ENCODE results near the gene TBC1D9. TPM values are rescaled to one million over a fixed set of nuclear protein-coding genes. Genes with fewer than 3 reads are reported as not detected.
"Not testable (repeated sequence)": the region's sequence is repeated elsewhere in the genome, so short reads cannot be mapped to it uniquely, and the experiment has no call there.

The TBC1D9 gene
- 2.6 TPM for polyA plus RNA-seq (2013, experiment 1 of 2)
- polyA plus RNA-seq (2013, experiment 2 of 2), result 3.7 TPM

- peak within 1 kb of the TSS; percentile 64 for H3K4me3 ChIP-seq (ENCODE audit: low read length)
- H3K36me3 ChIP-seq (ENCODE audit: insufficient read depth, low read length), result no peaks in the 10 kb centered on the region
- peaks cover 88% of the 10 kb centered on the region for H3K27me3 ChIP-seq (ENCODE audit: insufficient read depth, low read length)
- peak within 1 kb of the TSS; percentile 55 for H3K9ac ChIP-seq (ENCODE audit: low read depth, low read length)
- under 1% methylated on average over 73 of the region's 73 CpGs for WGBS
- H3K27ac ChIP-seq (ENCODE audit: low read depth, low read length), result peak within 1 kb of the TSS; percentile 44; the same call in 1 of the 2 replicates
- H3K9me3 ChIP-seq (ENCODE audit: insufficient read depth, low read depth, low read length), result no peaks in the 10 kb centered on the region
- H3K4me1 ChIP-seq (ENCODE audit: insufficient read depth, low read length), result peaks cover 9% of the 10 kb centered on the region; the same call in 1 of the 2 replicates
Observed at GRCh38 chr4:140756319-140757231, at the start of gene TBC1D9. TSS of gene TBC1D9 (minus strand) at chr4:140756385. CDS start at chr4:140756045, 340 bp downstream.

DNA sequence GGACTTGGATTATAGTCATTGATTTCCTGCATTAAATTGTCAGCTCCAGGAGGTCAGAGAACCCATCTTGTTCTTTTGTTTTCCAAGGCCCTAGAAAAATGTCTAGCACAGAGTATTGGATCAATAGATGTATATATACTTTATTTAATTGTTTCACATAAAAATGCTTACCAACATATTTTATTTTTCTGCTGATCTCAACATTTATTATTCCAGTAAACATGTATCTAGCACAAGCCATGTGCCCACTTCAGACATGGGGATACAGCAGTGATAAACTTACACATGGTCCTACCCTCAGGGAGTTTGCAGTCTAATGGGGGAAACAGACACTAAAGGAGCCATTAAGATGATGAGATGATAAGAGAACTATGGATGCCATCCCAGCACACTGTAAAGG is 49.1 kb upstream of the TBC1D9 start:
- H3K27ac ChIP-seq (ENCODE audit: low read depth, low read length), result no peak overlapping the region
- no peak overlapping the region for H3K4me3 ChIP-seq (ENCODE audit: low read length)
- H3K36me3 ChIP-seq (ENCODE audit: insufficient read depth, low read length), result no peaks in the 10 kb centered on the region
- no peak overlapping the region for H3K9ac ChIP-seq (ENCODE audit: low read depth, low read length)
- no peaks in the 10 kb centered on the region for H3K4me1 ChIP-seq (ENCODE audit: insufficient read depth, low read length)
- H3K27me3 ChIP-seq (ENCODE audit: insufficient read depth, low read length), result no peaks in the 10 kb centered on the region
- H3K9me3 ChIP-seq (ENCODE audit: insufficient read depth, low read depth, low read length), result no peaks in the 10 kb centered on the region

DNA sequence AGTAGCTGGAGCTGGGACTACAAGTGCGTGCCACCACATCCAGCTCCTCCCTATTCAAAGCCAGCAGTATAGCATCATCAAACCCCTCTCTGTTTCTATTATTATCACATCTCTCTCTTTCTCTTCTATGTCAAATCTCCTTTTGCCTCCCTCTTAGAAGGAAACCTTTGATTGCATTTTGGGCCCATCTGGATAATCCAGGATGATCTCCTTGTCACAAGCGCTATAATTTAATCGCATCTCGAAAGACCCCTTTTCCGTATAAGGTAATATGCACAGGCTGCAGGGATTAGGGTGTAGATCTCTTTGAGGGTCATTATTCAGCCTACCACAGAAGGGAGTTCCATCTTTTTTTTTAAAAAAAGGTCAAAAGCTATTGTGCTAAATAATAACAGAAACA is 46.4 kb upstream of the TBC1D9 start:
- Histone ChIP-seq H3K27ac (ENCODE audit: low read depth, low read length) (no peak overlapping the region), H3K9me3 (ENCODE audit: insufficient read depth, low read depth, low read length) (no peaks in the 10 kb centered on the region), H3K36me3 (ENCODE audit: insufficient read depth, low read length) (no peaks in the 10 kb centered on the region), H3K4me3 (ENCODE audit: low read length) (no peak overlapping the region), H3K4me1 (ENCODE audit: insufficient read depth, low read length) (no peaks in the 10 kb centered on the region), H3K9ac (ENCODE audit: low read depth, low read length) (no peak overlapping the region), H3K27me3 (ENCODE audit: insufficient read depth, low read length) (no peaks in the 10 kb centered on the region)
- 98% methylated on average over 5 of the region's 5 CpGs for WGBS

DNA sequence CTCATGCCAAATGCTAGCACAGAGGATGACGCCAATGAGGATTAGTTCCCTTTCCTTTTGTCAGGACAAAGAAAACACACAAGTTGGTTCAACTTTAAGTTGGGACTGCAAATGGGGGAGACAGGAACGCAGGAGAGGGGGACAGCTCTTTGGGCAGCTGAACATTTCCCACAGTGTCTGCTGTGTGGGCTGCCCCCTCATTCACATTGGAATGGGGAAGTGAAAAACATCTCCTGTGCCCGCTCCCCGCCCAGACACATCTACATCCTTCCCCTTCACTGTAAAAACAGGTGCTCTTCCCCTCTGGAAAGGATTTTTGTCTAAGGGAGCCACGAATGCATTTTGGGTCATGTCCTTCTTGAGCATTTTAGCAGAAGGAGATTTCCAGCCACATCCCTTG is 44.5 kb upstream of the TBC1D9 start:
- Histone ChIP-seq H3K4me1 (ENCODE audit: insufficient read depth, low read length) (no peaks in the 10 kb centered on the region), H3K36me3 (ENCODE audit: insufficient read depth, low read length) (no peaks in the 10 kb centered on the region), H3K9me3 (ENCODE audit: insufficient read depth, low read depth, low read length) (no peaks in the 10 kb centered on the region), H3K27me3 (ENCODE audit: insufficient read depth, low read length) (no peaks in the 10 kb centered on the region), H3K27ac (ENCODE audit: low read depth, low read length) (no peak overlapping the region), H3K9ac (ENCODE audit: low read depth, low read length) (no peak overlapping the region), H3K4me3 (ENCODE audit: low read length) (no peak overlapping the region)
- 83% methylated on average over 5 of the region's 5 CpGs for WGBS

GRCh38 chr4:140799686-140800225 is 43.6 kb upstream of the TBC1D9 start:
- Histone ChIP-seq H3K4me3 (ENCODE audit: low read length) (no peak overlapping the region), H3K27ac (ENCODE audit: low read depth, low read length) (no peak overlapping the region), H3K36me3 (ENCODE audit: insufficient read depth, low read length) (no peaks in the 10 kb centered on the region), H3K9ac (ENCODE audit: low read depth, low read length) (no peak overlapping the region), H3K9me3 (ENCODE audit: insufficient read depth, low read depth, low read length) (no peaks in the 10 kb centered on the region), H3K27me3 (ENCODE audit: insufficient read depth, low read length) (no peaks in the 10 kb centered on the region), H3K4me1 (ENCODE audit: insufficient read depth, low read length) (no peaks in the 10 kb centered on the region)
- 77% methylated on average over 5 of the region's 5 CpGs for WGBS

DNA sequence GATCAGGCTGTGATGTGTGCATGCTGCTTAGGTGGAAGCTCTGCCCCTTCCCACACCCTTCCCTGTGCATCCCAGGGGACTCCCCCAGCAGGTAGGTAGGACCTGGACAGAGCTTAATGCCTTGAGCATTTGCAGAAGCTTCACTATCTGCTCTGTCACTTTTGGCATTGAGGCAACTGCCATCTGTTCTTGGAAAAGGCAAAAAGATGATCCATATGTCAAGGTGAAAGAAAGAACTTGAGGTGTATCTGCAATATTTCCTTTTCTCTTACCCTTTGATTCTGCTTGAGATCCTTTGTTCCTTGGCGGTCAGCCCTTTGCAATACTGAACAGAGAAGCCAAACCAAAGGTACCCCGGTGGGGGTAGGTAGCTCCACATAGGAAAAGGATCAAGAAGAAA is 37.1 kb upstream of the TBC1D9 start:
- Histone ChIP-seq H3K9me3 (ENCODE audit: insufficient read depth, low read depth, low read length) (peaks cover 8% of the 10 kb centered on the region), H3K27me3 (ENCODE audit: insufficient read depth, low read length) (no peaks in the 10 kb centered on the region), H3K27ac (ENCODE audit: low read depth, low read length) (no peak overlapping the region), H3K9ac (ENCODE audit: low read depth, low read length) (no peak overlapping the region), H3K4me3 (ENCODE audit: low read length) (no peak overlapping the region), H3K4me1 (ENCODE audit: insufficient read depth, low read length) (0 out of 2 replicates have a peak, but pooled peaks cover 6% of the 10 kb centered on the region), H3K36me3 (ENCODE audit: insufficient read depth, low read length) (no peaks in the 10 kb centered on the region)
- WGBS, result 75% methylated on average over 2 of the region's 2 CpGs

DNA sequence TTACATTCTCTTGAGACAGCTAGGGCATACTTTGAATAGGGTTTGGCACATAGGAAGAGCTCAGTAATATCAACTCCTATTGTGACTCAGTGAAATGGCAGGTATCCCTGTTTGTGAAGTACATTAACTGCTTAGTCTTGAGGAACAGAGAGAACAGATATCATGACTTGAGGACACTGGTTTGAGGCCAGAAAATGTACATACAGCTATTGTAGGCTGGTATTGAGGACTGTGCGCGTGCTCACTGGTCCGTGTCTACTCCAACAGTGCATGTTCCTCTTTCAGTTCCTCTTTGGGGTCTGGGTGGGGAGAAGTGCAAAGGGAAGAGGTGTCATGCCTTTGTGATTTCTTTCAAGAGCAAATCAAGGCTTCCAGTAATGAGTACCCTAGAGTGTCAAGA is 34.6 kb upstream of the TBC1D9 start:
- Histone ChIP-seq H3K36me3 (ENCODE audit: insufficient read depth, low read length) (no peaks in the 10 kb centered on the region), H3K9me3 (ENCODE audit: insufficient read depth, low read depth, low read length) (peaks cover 9% of the 10 kb centered on the region), H3K27me3 (ENCODE audit: insufficient read depth, low read length) (no peaks in the 10 kb centered on the region), H3K9ac (ENCODE audit: low read depth, low read length) (no peak overlapping the region), H3K4me3 (ENCODE audit: low read length) (no peak overlapping the region), H3K27ac (ENCODE audit: low read depth, low read length) (no peak overlapping the region), H3K4me1 (ENCODE audit: insufficient read depth, low read length) (0 out of 2 replicates have a peak, but pooled peaks cover 6% of the 10 kb centered on the region)
- WGBS, result 99% methylated on average over 3 of the region's 3 CpGs

GRCh38 chr4:140790171-140790570 is 34.0 kb upstream of the TBC1D9 start:
- Histone ChIP-seq H3K36me3 (ENCODE audit: insufficient read depth, low read length) (no peaks in the 10 kb centered on the region), H3K9me3 (ENCODE audit: insufficient read depth, low read depth, low read length) (peaks cover 9% of the 10 kb centered on the region), H3K9ac (ENCODE audit: low read depth, low read length) (no peak overlapping the region), H3K4me3 (ENCODE audit: low read length) (no peak overlapping the region), H3K27me3 (ENCODE audit: insufficient read depth, low read length) (no peaks in the 10 kb centered on the region), H3K27ac (ENCODE audit: low read depth, low read length) (no peak overlapping the region), H3K4me1 (ENCODE audit: insufficient read depth, low read length) (0 out of 2 replicates have a peak, but pooled peaks cover 6% of the 10 kb centered on the region)
- 88% methylated on average over 4 of the region's 4 CpGs for WGBS

GRCh38 chr4:140789759-140790158 is 33.6 kb upstream of the TBC1D9 start:
- 0 out of 2 replicates have a peak, but pooled peaks cover 6% of the 10 kb centered on the region for H3K4me1 ChIP-seq (ENCODE audit: insufficient read depth, low read length)
- no peak overlapping the region for H3K4me3 ChIP-seq (ENCODE audit: low read length)
- H3K9me3 ChIP-seq (ENCODE audit: insufficient read depth, low read depth, low read length), result peaks cover 9% of the 10 kb centered on the region
- WGBS, result 88% methylated on average over 5 of the region's 5 CpGs
- no peak overlapping the region for H3K27ac ChIP-seq (ENCODE audit: low read depth, low read length)
- H3K9ac ChIP-seq (ENCODE audit: low read depth, low read length), result no peak overlapping the region
- H3K27me3 ChIP-seq (ENCODE audit: insufficient read depth, low read length), result no peaks in the 10 kb centered on the region
- no peaks in the 10 kb centered on the region for H3K36me3 ChIP-seq (ENCODE audit: insufficient read depth, low read length)

DNA sequence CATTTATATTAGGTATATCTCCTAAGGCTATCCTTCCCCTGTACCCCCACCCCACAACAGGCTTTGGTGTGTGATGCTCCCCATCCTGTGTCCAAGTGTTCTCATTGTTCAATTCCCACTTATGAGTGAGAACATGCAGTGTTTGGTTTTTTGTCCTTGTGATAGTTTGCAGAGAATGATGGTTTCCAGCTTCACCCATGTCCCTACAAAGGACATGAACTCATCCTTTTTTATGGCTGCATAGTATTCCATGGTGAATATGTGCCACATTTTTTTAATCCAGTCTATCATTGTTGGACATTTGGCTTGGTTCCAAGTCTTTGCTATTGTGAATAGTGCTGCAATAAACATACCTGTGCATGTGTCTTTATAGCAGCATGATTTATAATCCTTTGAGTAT is 26.6 kb upstream of the TBC1D9 start:
- not testable (repeated sequence) for H3K27me3 ChIP-seq (ENCODE audit: insufficient read depth, low read length)

GRCh38 chr4:140781596-140781995 is 25.4 kb upstream of the TBC1D9 start:
- H3K27ac ChIP-seq (ENCODE audit: low read depth, low read length), result no peak overlapping the region
- no peak overlapping the region for H3K4me3 ChIP-seq (ENCODE audit: low read length)
- H3K4me1 ChIP-seq (ENCODE audit: insufficient read depth, low read length), result no peaks in the 10 kb centered on the region
- no peaks in the 10 kb centered on the region for H3K27me3 ChIP-seq (ENCODE audit: insufficient read depth, low read length)
- WGBS, result 93% methylated on average over 2 of the region's 3 CpGs
- H3K9ac ChIP-seq (ENCODE audit: low read depth, low read length), result no peak overlapping the region
- H3K36me3 ChIP-seq (ENCODE audit: insufficient read depth, low read length), result no peaks in the 10 kb centered on the region
- no peaks in the 10 kb centered on the region for H3K9me3 ChIP-seq (ENCODE audit: insufficient read depth, low read depth, low read length)

More for the DNA sequence above, 26.6 kb upstream of the TBC1D9 start:
- H3K4me3 ChIP-seq (ENCODE audit: low read length); H3K9me3 ChIP-seq (ENCODE audit: insufficient read depth, low read depth, low read length); H3K9ac ChIP-seq (ENCODE audit: low read depth, low read length); H3K27ac ChIP-seq (ENCODE audit: low read depth, low read length); H3K4me1 ChIP-seq (ENCODE audit: insufficient read depth, low read length); H3K36me3 ChIP-seq (ENCODE audit: insufficient read depth, low read length): not testable (repeated sequence)
